ENCODE data around the gene INSRR. TPM values are rescaled to one million over a fixed set of nuclear protein-coding genes. Genes with fewer than 3 reads are reported as not detected.

INSRR gene
- total and polyA plus RNA-seq, 2 of the 8 experiments (the other 6 are each of a cell fraction or from before 2014, with no cell fraction given): 0.02 TPM; not detected in 1

DNA sequence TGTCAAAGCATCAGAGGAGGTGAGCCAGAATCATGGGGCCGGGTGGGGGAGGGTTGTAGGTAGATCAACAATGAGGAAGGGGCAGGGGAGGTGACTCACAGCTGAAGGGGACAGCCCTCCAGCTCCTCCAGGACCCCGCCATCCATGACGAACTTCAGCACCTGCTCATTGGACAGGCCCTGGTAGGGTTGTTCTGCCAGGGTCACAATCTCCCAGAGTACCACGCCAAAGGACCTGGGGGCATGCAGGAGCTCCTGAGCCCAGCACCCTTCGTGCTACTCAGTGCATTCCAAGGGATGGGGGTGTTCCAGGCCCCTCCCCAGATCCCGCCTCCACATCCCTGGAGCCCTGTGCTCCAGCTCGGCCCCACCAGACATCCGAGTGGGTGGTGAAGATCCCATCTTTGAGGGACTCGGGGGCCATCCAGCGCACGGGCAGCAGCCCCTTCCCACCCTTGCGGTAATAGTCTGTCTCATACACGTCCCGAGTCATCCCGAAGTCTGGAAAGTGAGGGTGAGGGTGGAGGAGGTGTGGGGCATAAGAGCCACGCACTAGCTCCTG lies 17.5 kb downstream of the INSRR start:
- Histone ChIP-seq H2BK12ac (ENCODE audit: low read depth, low read length) (no peak overlapping the region), H3K9ac (replicated peaks in 1 of 4; ENCODE audit: extremely low read depth in 1 of 4, low read depth in 3 of 4, low read length in 3 of 4) (no peak overlapping the region), H3K18ac (ENCODE audit: extremely low read depth, low read length) (no peak overlapping the region), H3K27me3 (replicated peaks in 1 of 4; ENCODE audit: control insufficient read depth in 3 of 4, extremely low read depth in 1 of 4, insufficient read depth in 3 of 4, low read length in 3 of 4) (peaks cover 32 to 47% (median 45%) of the 10 kb centered on the region in 4 experiments), H4K5ac (ENCODE audit: insufficient read length, low read depth, low read length) (no peak overlapping the region), H3K27ac (ENCODE audit: low read depth, low read length) (no peak overlapping the region), H3K4me2 (ENCODE audit: insufficient read depth in 1 of 2, low read depth in 2 of 2, low read length in 2 of 2) (no peak overlapping the region), H4K8ac (ENCODE audit: extremely low read depth, insufficient read depth, low read length) (no peak overlapping the region), H2BK120ac (replicated peaks; ENCODE audit: low read depth, low read length) (no peak overlapping the region), H3K23me2 (ENCODE audit: low read depth, low read length) (peaks cover 6% of the 10 kb centered on the region; the same call in 1 of the 2 replicates), H2BK15ac (ENCODE audit: low read length) (no peak overlapping the region), H2AK5ac (ENCODE audit: low read depth, low read length) (no peak overlapping the region), H3K14ac (ENCODE audit: insufficient read length) (no peak overlapping the region), H2BK20ac (ENCODE audit: low read length) (no peak overlapping the region), H3K56ac (replicated peaks; ENCODE audit: insufficient read length, low read depth, low read length) (no peak overlapping the region), H3K23ac (ENCODE audit: insufficient read length) (no peak overlapping the region), H3K9me3 (ENCODE audit: insufficient read depth in 2 of 2, low read depth in 1 of 2, low read length in 1 of 2) (no peaks in the 10 kb centered on the region), H4K91ac (replicated peaks; ENCODE audit: insufficient read length, low read length) (no peak overlapping the region), H3K36me3 (ENCODE audit: control insufficient read depth in 2 of 4, insufficient read depth in 4 of 4, low read length in 3 of 4) (no peaks in the 10 kb centered on the region), H3K4ac (replicated peaks; ENCODE audit: insufficient read length, low read depth, low read length) (no peak overlapping the region), H3K79me1 (ENCODE audit: low read depth, low read length) (no peaks in the 10 kb centered on the region), H3K4me3 (ENCODE audit: extremely low read depth in 1 of 4, insufficient read depth in 2 of 4, low read depth in 3 of 4, low read length in 4 of 4) (no peak overlapping the region), H2AFZ (ENCODE audit: low read length) (no peak overlapping the region), H4K20me1 (replicated peaks in 1 of 2; ENCODE audit: control insufficient read depth in 1 of 2, insufficient read depth in 2 of 2, low read length in 2 of 2) (peaks cover 7 to 12% of the 10 kb centered on the region in 2 experiments), H2BK5ac (ENCODE audit: low read depth, low read length) (no peak overlapping the region), H3K4me1 (replicated peaks in 1 of 4; ENCODE audit: control insufficient read depth in 3 of 4, insufficient read depth in 4 of 4, low read length in 3 of 4) (peaks cover 0 to 17% (median 11%) of the 10 kb centered on the region in 4 experiments; a peak in 5 of 7 replicates), H3K79me2 (ENCODE audit: control insufficient read depth in 1 of 2, insufficient read depth in 2 of 2, low read length in 2 of 2) (no peaks in the 10 kb centered on the region)
- ChIA-PET CTCF (ENCODE audit: partially characterized antibody) (interaction anchor here (0.6 to 23.5 kb wide), 14 partner anchors 8 to 159 kb away, joined by 3 to 556 read pairs (median 6); partner anchors contain the start of genes CRABP2, INSRR, NTRK1 and SH2D2A), POLR2A (ENCODE audit: partially characterized antibody) (interaction anchor here (0.8 to 1.4 kb wide), 4 partner anchors 27 to 75 kb away, joined by 3 read pairs; no protein-coding TSS in a partner anchor)
- FAIRE-seq (no peak), DNase-seq (ENCODE audit: low read depth in 1 of 2, low spot score in 2 of 2) (no peak)
- peak; percentile 40; the same call in 1 of the 2 replicates for TF ChIP-seq TEAD4 (IDR thresholded peaks at IDR 0.05; ENCODE audit: low read depth, low read length)
- no peak for TF ChIP-seq SP1 (IDR thresholded peaks at IDR 0.05; ENCODE audit: low read depth, low read length)
- WGBS, 2 experiments (ENCODE audit: extremely low coverage in 1 of 2, insufficient coverage in 1 of 2, insufficient read length in 1 of 2, insufficient replicate concordance in 2 of 2, low coverage in 1 of 2, low lambda C conversion rate in 2 of 2, missing lambda C conversion rate in 1 of 2): 76% methylated on average over 16 of the region's 16 CpGs; no CpG with 5 or more reads in 1 of the 2 experiments
